Mesenchymal stem cell (in vitro differentiated cells and primary cell): ENCODE results near the gene CBLIF.
A peak's percentile ranks its signal among the peaks of the same experiment; 100 is the strongest.
"Not testable (repeated sequence)": the region's sequence is repeated elsewhere in the genome, so short reads cannot be mapped to it uniquely, and the experiment has no call there.

Source experiments
- DNase-seq: peaks from one replicate; pipeline ENCODE4 v3.0.0-alpha.2; 2013
- H2AFZ ChIP-seq: one replicate; pipeline ENCODE4 v1.6.1; 2013; ENCODE audit warnings: low read depth, mild to moderate bottlenecking, control low read depth, inconsistent platforms, low read length, moderate library complexity
- H2AK5ac ChIP-seq: 2 replicates; pipeline ENCODE4 v1.6.1; 2013; ENCODE audit warnings: low read length, moderate library complexity, mild to moderate bottlenecking, inconsistent platforms; ENCODE audit not compliant: severe bottlenecking
- H2BK120ac ChIP-seq: one replicate; pipeline ENCODE4 v1.6.1; 2013; ENCODE audit warnings: low read depth, mild to moderate bottlenecking, inconsistent platforms, low read length, moderate library complexity
- H2BK12ac ChIP-seq, 2 experiments: one replicate each; pipeline ENCODE4 v1.6.1; 2013; ENCODE audit warnings: inconsistent platforms in 2 of 2, low read length in 2 of 2, mild to moderate bottlenecking in 2 of 2, moderate library complexity in 2 of 2, control low read depth in 1 of 2
- H2BK15ac ChIP-seq: one replicate; pipeline ENCODE4 v1.6.1; 2013; ENCODE audit warnings: mild to moderate bottlenecking, low read depth, inconsistent platforms; ENCODE audit not compliant: poor library complexity, severe bottlenecking
- H2BK5ac ChIP-seq: 2 replicates; pipeline ENCODE4 v1.6.1; 2013; ENCODE audit warnings: low read depth, mild to moderate bottlenecking, low read length, control low read depth, inconsistent platforms; ENCODE audit not compliant: poor library complexity, severe bottlenecking
- H3K14ac ChIP-seq, 2 experiments: one replicate each; pipeline ENCODE4 v1.6.1; 2013; ENCODE audit warnings: inconsistent platforms in 2 of 2, low read length in 2 of 2, control low read depth in 1 of 2, mild to moderate bottlenecking in 1 of 2, moderate library complexity in 1 of 2
- H3K18ac ChIP-seq, 2 experiments: one replicate each; pipeline ENCODE4 v1.6.1; 2013; ENCODE audit warnings: inconsistent platforms in 2 of 2, low read length in 2 of 2, control low read depth in 1 of 2, low read depth in 1 of 2, mild to moderate bottlenecking in 1 of 2
- H3K23ac ChIP-seq, 2 experiments: one replicate each; pipeline ENCODE4 v1.6.1; 2013; ENCODE audit warnings: inconsistent platforms in 2 of 2, low read length in 2 of 2, mild to moderate bottlenecking in 2 of 2, moderate library complexity in 2 of 2, control low read depth in 1 of 2
- H3K27ac ChIP-seq: 2 replicates; pipeline ENCODE4 v1.5.1; 2013; ENCODE audit warnings: mild to moderate bottlenecking, moderate library complexity, low read length, control low read depth, inconsistent platforms; ENCODE audit not compliant: poor library complexity, severe bottlenecking
- H3K27me3 ChIP-seq, 2 experiments: 2 replicates each; pipeline versions ENCODE4 v1.6.1 to v1.7.0; 2013; ENCODE audit warnings: low read length in 2 of 2, mild to moderate bottlenecking in 2 of 2, moderate library complexity in 2 of 2, control low read depth in 1 of 2, inconsistent platforms in 1 of 2; ENCODE audit not compliant: control insufficient read depth in 1 of 2, insufficient read depth in 1 of 2
- H3K36me3 ChIP-seq, 2 experiments: 2 replicates each; pipeline versions ENCODE4 v1.6.1 to v1.7.0; 2013; ENCODE audit warnings: low read length in 2 of 2, control low read depth in 1 of 2, inconsistent platforms in 1 of 2, low read depth in 1 of 2, mild to moderate bottlenecking in 1 of 2; ENCODE audit not compliant: insufficient read depth in 2 of 2, control insufficient read depth in 1 of 2
- H3K4ac ChIP-seq, 2 experiments: one replicate each; pipeline ENCODE4 v1.6.1; 2013; ENCODE audit warnings: inconsistent platforms in 2 of 2, low read length in 2 of 2, mild to moderate bottlenecking in 2 of 2, moderate library complexity in 2 of 2, control low read depth in 1 of 2, low read depth in 1 of 2
- H3K4me1 ChIP-seq: 2 replicates; pipeline ENCODE4 v1.6.1; 2013; ENCODE audit warnings: low read depth, low read length, control low read depth; ENCODE audit not compliant: control insufficient read depth, insufficient read depth
- H3K4me2 ChIP-seq: 2 replicates; pipeline ENCODE4 v1.6.1; 2013; ENCODE audit warnings: low read length, mild to moderate bottlenecking, inconsistent platforms; ENCODE audit not compliant: poor library complexity, severe bottlenecking
- H3K4me3 ChIP-seq, 2 experiments: 2 replicates each; pipeline versions ENCODE4 v1.5.1 to v1.7.0; 2013; ENCODE audit warnings: low read length in 2 of 2, mild to moderate bottlenecking in 2 of 2, control low read depth in 1 of 2, low read depth in 1 of 2; ENCODE audit not compliant: insufficient read depth in 1 of 2
- H3K79me1 ChIP-seq: replicated peaks from 2 replicates; pipeline ENCODE4 v1.6.1; 2013; ENCODE audit warnings: mild to moderate bottlenecking, control low read depth, low read length, inconsistent platforms; ENCODE audit not compliant: poor library complexity, severe bottlenecking
- H3K9ac ChIP-seq: 2 replicates; pipeline ENCODE4 v1.7.0; 2013; ENCODE audit warnings: mild to moderate bottlenecking, low read length, moderate library complexity
- H3K9me3 ChIP-seq: 2 replicates; pipeline ENCODE4 v1.7.0; 2013; ENCODE audit warnings: mild to moderate bottlenecking, low read length; ENCODE audit not compliant: control insufficient read depth
- H4K8ac ChIP-seq: one replicate; pipeline ENCODE4 v1.6.1; 2013; ENCODE audit warnings: inconsistent platforms, mild to moderate bottlenecking, low read length, moderate library complexity
- H4K91ac ChIP-seq: one replicate; pipeline ENCODE4 v1.6.1; 2013; ENCODE audit warnings: mild to moderate bottlenecking, low read length, inconsistent platforms
- WGBS: methylation state at CpG from one replicate; pipeline ENCODE4 v1.1.7; 2013; ENCODE audit warnings: mixed read lengths; 5-methylcytosine and 5-hydroxymethylcytosine counted together

The CBLIF gene

GRCh38 chr11:59816434-59816833 is 28.9 kb downstream of the CBLIF start:
- no CpG with 5 or more reads among the region's 1 CpG for WGBS
- H3K4me3 ChIP-seq, H3K27ac ChIP-seq, H2BK120ac ChIP-seq, H2AK5ac ChIP-seq, H3K23ac ChIP-seq, H2BK12ac ChIP-seq, H4K8ac ChIP-seq, H3K9ac ChIP-seq, H2BK5ac ChIP-seq, H3K79me1 ChIP-seq, H3K4me2 ChIP-seq, H4K91ac ChIP-seq, H2AFZ ChIP-seq, H3K4ac ChIP-seq, H3K36me3 ChIP-seq, H3K27me3 ChIP-seq, H3K4me1 ChIP-seq, DNase-seq, H3K9me3 ChIP-seq, H3K14ac ChIP-seq, H2BK15ac ChIP-seq, H3K18ac ChIP-seq: not testable (repeated sequence)

DNA sequence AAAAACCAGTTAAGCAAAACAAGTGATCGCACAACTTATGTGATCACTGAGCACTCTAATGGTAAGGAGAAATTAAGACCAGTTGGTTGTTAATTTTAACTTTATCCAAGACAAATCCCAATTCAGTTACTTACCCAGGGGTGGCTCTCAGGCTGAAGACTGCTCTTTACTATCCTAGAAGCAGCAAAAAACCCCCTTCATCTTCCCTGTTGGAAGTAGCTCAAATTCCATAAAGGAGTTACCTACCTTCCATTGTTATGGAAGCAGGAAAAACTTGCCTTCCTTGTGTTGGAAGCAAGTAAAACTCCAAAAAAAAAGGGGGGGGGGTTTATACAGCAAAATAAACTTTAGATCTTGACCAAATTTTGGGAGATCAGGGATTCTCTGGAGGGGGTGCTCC is 29.5 kb downstream of the CBLIF start:
- no peak overlapping the region for H2BK15ac ChIP-seq
- H3K23ac ChIP-seq: no peak overlapping the region
- H2AK5ac ChIP-seq: no peak overlapping the region
- H3K79me1 ChIP-seq: no peaks in the 10 kb centered on the region
- no peak overlapping the region for H4K8ac ChIP-seq
- no peaks in the 10 kb centered on the region for H3K9me3 ChIP-seq
- no peak overlapping the region for H2BK120ac ChIP-seq
- H3K36me3 ChIP-seq: no peaks in the 10 kb centered on the region
- H3K14ac ChIP-seq: no peak overlapping the region
- no peak overlapping the region for H3K4ac ChIP-seq
- no peak overlapping the region for H3K4me2 ChIP-seq
- no peak for DNase-seq
- no peaks in the 10 kb centered on the region for H3K4me1 ChIP-seq
- H3K9ac ChIP-seq: no peak overlapping the region
- no peak overlapping the region for H4K91ac ChIP-seq
- 50% methylated on average over 1 of the region's 1 CpG for WGBS
- no peak overlapping the region for H3K27ac ChIP-seq
- no peak overlapping the region for H3K18ac ChIP-seq
- no peak overlapping the region for H3K4me3 ChIP-seq
- H2AFZ ChIP-seq: no peak overlapping the region
- no peaks in the 10 kb centered on the region for H3K27me3 ChIP-seq
- no peak overlapping the region for H2BK5ac ChIP-seq
- no peak overlapping the region for H2BK12ac ChIP-seq

DNA sequence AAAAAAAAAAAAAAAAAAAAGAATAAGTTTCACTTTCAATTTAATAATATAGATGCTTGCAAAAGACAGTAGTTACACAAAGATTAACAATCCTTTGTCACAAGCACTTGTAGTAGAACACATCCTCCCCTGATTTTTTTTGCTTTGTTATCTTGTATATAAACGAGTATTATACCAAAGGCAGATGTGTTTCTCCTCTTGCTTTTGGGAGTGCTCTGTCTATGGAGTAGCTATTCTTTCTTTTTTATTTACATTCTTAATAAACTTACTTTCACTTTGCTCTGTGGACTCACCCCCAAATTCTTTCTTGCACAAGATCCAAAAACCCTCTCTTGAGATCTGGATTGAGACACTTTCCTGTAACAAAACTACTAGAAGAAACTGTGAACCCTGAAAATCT is 31.3 kb downstream of the CBLIF start:
- Histone ChIP-seq H3K4me3 (peak overlapping the region in 1 of 2 experiments; percentile 37), H4K91ac (no peak overlapping the region), H3K27ac (no peak overlapping the region), H3K4me2 (no peak overlapping the region), H3K18ac (no peak overlapping the region), H2BK120ac (no peak overlapping the region), H3K36me3 (peaks cover 0 to under 1% of the 10 kb centered on the region in 2 experiments), H3K23ac (no peak overlapping the region), H3K4ac (no peak overlapping the region), H3K14ac (no peak overlapping the region), H2BK5ac (no peak overlapping the region), H2AK5ac (no peak overlapping the region), H3K79me1 (peaks cover 4% of the 10 kb centered on the region), H3K9ac (peak overlapping the region; percentile 47), H2AFZ (no peak overlapping the region), H4K8ac (no peak overlapping the region), H3K4me1 (no peaks in the 10 kb centered on the region), H3K27me3 (no peaks in the 10 kb centered on the region), H3K9me3 (no peaks in the 10 kb centered on the region), H2BK12ac (no peak overlapping the region), H2BK15ac (no peak overlapping the region)
- DNase-seq: peak; percentile 14
- no CpG with 5 or more reads among the region's 1 CpG for WGBS

DNA sequence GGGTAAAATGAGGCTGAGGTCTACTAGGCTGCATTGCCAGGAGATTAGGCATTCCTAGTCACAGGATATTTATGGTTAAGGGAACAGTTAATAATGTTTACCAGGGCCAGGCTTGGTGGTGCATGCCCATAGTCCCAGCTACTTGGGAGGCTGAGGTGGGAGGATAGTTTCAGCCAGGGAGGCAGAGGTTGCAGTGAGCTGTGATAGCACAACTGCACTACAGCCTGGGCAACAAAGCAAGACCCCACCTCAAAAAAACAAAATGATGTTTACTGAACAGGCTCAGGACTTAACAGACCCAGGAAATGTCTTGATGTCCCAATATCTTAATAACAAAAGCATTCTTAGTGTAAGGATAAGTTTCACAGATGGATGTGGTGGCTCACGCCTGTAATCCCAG is 31.9 kb downstream of the CBLIF start:
- DNase-seq: no peak
- Histone ChIP-seq H2BK12ac (no peak overlapping the region), H4K91ac (no peak overlapping the region), H2BK5ac (no peak overlapping the region), H3K9ac (no peak overlapping the region), H3K9me3 (no peaks in the 10 kb centered on the region), H3K27ac (no peak overlapping the region), H2BK15ac (no peak overlapping the region), H2AK5ac (no peak overlapping the region), H3K79me1 (peaks cover 4% of the 10 kb centered on the region), H3K4me1 (no peaks in the 10 kb centered on the region), H3K4me3 (no peak overlapping the region), H3K18ac (no peak overlapping the region), H2BK120ac (no peak overlapping the region), H3K4ac (no peak overlapping the region), H3K36me3 (peaks cover 0 to 7% of the 10 kb centered on the region in 2 experiments), H3K27me3 (no peaks in the 10 kb centered on the region), H3K23ac (no peak overlapping the region), H2AFZ (no peak overlapping the region), H3K14ac (no peak overlapping the region), H3K4me2 (no peak overlapping the region), H4K8ac (no peak overlapping the region)
- WGBS: 90% methylated on average over 1 of the region's 1 CpG
